ENCODE measurements around the gene PRKAR1B. TPM values are rescaled to one million over a fixed set of nuclear protein-coding genes. Genes with fewer than 3 reads are reported as not detected.

Gene PRKAR1B
- total and polyA plus RNA-seq, 8 donors = 4.5 to 45.8 (median 11.1) TPM

DNA sequence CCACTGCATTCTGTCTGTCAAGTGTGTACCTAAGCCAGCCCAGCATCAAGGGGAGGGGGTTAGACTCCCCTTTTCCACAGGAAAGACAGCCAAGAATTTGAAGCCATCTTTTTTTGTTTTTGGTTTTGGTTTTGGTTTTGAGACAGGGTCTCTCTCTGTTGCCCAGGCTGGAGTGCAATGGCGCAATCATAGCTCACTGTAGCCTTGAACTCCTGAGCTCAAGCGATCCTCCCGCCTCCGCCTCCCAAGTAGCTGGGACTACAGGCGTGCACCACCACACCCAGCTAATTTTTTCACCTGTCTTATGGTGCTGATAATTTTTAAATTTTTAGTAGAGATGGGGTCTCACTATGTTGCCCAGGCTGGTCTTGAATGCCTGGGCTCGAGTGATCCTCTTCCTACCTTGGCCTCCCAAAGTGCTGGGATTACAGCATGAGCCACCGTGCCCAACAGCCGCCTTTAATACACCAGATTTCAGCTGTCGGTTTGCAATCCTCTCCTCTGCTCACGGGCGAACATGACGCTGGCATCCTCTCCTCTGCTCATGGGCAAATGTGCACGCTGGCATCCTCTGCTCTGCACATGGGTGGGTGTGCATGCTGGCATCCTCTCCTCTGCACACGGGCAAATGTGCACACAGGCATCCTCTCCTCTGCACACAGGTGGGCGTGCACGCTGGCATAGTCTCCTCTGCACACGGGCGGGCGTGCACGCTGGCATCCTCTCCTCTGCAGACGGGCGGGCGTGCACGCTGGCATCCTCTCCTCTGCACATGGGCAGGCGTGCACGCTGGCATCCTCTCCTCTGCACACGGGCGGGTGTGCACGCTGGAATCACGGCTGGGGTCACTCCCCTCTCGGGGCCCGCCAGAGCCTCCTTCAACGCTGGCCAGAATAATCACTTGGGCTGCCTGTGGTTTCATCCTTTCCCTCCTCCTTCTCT, 151.4 kb downstream of the PRKAR1B start:
- 90 to 91% (median 91%) methylated on average over 30 to 33 of the region's 33 CpGs for WGBS, 5 donors
- intact Hi-C loops (cut with DNase I; ENCODE audit: low total_unique reads) = no loop called here
- Histone ChIP-seq H3K4me1 (peaks cover 0 to 12% (median 5%) of the 10 kb centered on the region in 4 donors), H3K36me3 (peaks cover 0 to 15% (median 13%) of the 10 kb centered on the region in 4 donors), H3K27me3 (no peaks in the 10 kb centered on the region), H3K27ac (no peak overlapping the region), H3K4me3 (no peak overlapping the region), H3K9me3 (no peaks in the 10 kb centered on the region)
- no peak for DNase-seq
- TF ChIP-seq POLR2AphosphoS5 (IDR thresholded peaks at IDR 0.05) = no peak
- TF ChIP-seq EP300 (IDR thresholded peaks at IDR 0.05) = no peak
- no peak for TF ChIP-seq POLR2A (IDR thresholded peaks at IDR 0.05)
- TF ChIP-seq CTCF (IDR thresholded peaks at IDR 0.05) = no peak

GRCh38 chr7:574661-575395, 152.3 kb downstream of the PRKAR1B start:
- peaks cover 0 to 15% (median 13%) of the 10 kb centered on the region in 4 donors for H3K36me3 ChIP-seq
- DNase-seq = no peak
- peaks cover 0 to 12% (median 5%) of the 10 kb centered on the region in 4 donors for H3K4me1 ChIP-seq
- no peak overlapping the region for H3K4me3 ChIP-seq
- WGBS, 5 donors = 75 to 85% (median 83%) methylated on average over 18 to 23 of the region's 23 CpGs
- H3K9me3 ChIP-seq = no peaks in the 10 kb centered on the region
- TF ChIP-seq POLR2A (IDR thresholded peaks at IDR 0.05) (no peak), CTCF (IDR thresholded peaks at IDR 0.05) (no peak)
- no peaks in the 10 kb centered on the region for H3K27me3 ChIP-seq
- intact Hi-C loops (cut with DNase I; ENCODE audit: low total_unique reads) = no loop called here
- H3K27ac ChIP-seq = no peak overlapping the region

DNA sequence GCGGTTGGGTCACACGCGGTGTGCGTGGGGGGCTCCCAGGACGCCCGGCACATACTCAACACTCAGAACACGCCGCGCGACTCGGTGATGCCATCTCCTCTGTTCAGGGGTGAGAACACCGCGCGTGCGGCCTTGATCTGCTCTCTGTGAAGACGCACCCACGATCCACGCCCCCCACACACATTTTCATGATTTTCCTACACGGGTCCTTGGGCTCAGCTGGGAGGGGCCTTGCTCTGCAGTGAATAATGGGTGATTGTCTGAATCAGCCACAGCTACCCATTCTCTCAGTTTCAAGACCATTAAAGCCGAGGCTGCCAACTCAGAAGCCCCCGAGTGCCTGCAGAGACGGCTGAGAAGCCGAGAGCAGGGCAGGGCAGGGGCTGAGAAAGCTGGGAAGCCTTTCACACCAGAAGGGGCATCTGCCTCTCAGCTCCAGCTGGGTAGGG, 153.1 kb downstream of the PRKAR1B start:
- peaks cover 0 to 14% (median 6%) of the 10 kb centered on the region in 4 donors for H3K4me1 ChIP-seq
- no peak overlapping the region for H3K27ac ChIP-seq
- H3K4me3 ChIP-seq = no peak overlapping the region
- H3K9me3 ChIP-seq = no peaks in the 10 kb centered on the region
- H3K36me3 ChIP-seq = peaks cover 0 to 14% (median 12%) of the 10 kb centered on the region in 4 donors
- TF ChIP-seq POLR2A (IDR thresholded peaks at IDR 0.05) (no peak), CTCF (IDR thresholded peaks at IDR 0.05) (no peak), EP300 (IDR thresholded peaks at IDR 0.05) (no peak), POLR2AphosphoS5 (IDR thresholded peaks at IDR 0.05) (no peak)
- intact Hi-C loops (cut with DNase I; ENCODE audit: low total_unique reads) = no loop called here
- H3K27me3 ChIP-seq = no peaks in the 10 kb centered on the region
- DNase-seq = peak in 1 of 2 donors; percentile 57
- 84 to 94% (median 92%) methylated on average over 23 of the region's 23 CpGs for WGBS, 5 donors

DNA sequence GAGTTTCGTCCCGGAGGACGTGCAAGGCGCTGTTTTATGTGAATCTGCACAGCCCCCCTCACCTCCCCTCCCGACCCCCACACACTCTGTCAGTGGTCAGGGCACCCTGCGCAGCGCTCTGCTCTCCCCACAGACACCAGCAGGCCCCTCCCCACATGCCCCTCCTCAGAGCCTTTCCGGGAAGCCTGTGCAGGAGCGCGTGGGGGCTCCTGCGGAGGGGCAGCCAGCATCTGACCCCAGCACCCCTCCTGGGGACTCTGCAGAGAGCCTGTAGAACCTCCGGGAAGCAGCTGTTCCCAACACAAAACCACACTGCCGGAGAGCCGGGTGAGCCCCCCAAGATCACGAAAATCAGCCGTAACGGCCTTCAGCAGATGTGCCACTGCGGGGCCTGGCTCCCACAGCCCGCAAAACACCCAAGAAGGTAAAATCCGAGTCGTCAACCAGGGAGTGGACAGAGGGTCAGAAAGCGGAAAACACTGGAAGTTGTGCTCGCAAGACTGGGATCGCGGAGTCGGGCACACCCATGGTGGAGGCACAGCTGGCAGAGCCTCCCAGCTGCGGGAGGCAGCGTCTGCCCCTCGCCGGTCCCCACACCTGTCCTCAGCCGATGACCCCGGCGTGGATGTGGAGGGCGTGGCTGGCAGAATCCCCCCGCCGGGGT, 153.7 kb downstream of the PRKAR1B start:
- no peak for TF ChIP-seq POLR2AphosphoS5 (IDR thresholded peaks at IDR 0.05)
- 90 to 99% (median 94%) methylated on average over 28 to 36 of the region's 36 CpGs for WGBS, 5 donors
- intact Hi-C loops (cut with DNase I; ENCODE audit: low total_unique reads) = no loop called here
- Histone ChIP-seq H3K36me3 (peaks cover 0 to 13% (median 9%) of the 10 kb centered on the region in 4 donors), H3K9me3 (no peaks in the 10 kb centered on the region), H3K4me1 (peaks cover 0 to 19% (median 8%) of the 10 kb centered on the region in 4 donors), H3K27ac (no peak overlapping the region), H3K4me3 (no peak overlapping the region), H3K27me3 (no peaks in the 10 kb centered on the region)
- DNase-seq = no peak

Data from stomach (tissue), 9 donors.